ENCODE measurements around the gene GET4.
"Not testable (repeated sequence)": the region's sequence is repeated elsewhere in the genome, so short reads cannot be mapped to it uniquely, and the experiment has no call there.

GET4 gene

DNA sequence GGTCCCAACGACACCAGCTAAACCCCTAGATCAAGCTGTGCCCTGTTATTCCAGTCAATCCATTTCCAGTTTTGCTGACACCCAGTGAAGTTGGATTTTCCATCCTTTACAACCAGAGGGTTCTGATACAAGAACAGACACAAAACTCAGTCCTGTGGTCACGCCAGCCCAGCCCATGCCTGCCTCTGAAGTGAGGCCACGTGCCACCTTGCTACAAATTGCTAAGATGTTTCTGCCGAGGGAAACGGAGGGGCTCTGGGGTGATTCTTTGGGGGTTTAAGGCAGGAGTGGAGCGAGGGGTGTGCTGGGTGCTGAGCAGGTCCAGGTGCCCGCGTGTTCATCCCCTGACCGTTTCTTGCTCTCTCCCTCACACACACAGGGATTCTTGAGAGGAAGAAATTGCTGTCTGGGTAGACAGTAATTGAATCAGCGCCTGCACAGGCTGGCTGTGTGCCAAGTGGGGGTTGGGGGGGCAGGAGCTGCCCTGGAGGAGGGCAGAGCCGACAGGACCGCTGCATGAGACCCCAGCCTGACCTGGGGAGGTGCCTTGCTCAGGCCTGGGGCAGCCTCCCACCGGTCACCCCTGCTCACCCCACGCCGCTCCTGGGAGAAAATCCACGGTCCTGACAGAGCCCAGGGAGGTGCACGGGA lies 40.1 kb downstream of the GET4 start:
- DNase-seq (ENCODE audit: low read depth) = no peak

GRCh38 chr7:917255-918117 lies 41.1 kb downstream of the GET4 start:
- no peak for DNase-seq (ENCODE audit: low read depth)

DNA sequence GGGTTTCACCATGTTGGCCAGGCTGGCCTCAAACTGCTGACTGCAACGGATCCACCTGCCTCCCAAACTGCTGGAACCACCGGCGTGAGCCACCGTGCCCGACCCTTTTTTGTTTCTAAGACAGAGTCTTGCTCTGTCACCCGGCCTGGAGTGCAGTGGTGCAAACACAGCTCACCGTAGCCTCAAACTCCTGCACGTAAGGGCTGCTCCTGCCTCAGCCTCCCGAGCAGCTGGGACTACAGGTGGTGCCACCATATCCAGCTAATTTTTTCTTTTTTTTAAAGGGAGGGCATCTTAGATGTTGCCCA lies 41.7 kb downstream of the GET4 start:
- no peak for DNase-seq (ENCODE audit: low read depth)

DNA sequence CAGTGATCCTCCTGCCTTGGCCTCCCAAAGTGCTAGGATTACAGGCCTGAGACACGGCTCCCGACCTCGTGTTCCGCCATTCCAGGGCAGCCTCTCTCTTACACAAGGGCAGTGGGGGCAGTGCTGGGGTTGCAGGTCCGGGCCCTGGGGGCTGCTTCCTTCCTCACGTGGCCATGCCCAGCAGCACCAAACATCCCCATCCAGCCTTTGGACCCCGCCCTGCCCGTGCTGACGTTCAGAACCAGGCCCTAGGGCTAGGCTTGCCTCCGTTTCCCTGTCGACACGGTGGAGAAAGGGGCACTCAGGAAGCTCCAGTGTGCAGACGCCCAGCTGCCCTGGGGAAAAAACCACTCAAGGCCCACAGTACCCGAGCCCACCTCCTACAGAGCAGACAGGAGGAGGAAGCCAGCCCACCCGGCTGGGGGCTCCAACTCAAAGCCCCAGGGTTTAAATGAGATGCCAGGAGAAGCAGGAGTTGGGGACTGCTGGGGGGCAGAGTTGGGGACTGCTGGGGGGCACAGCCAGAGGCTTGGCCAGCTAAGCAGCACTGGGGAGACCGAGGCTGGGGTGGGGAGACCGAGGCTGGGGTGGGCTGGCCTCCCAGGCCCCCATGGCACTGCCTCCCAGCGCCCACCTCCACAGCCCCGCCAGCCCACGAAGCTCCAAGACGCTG lies 42.2 kb downstream of the GET4 start:
- DNase-seq (ENCODE audit: low read depth) = no peak

- DNase-seq (ENCODE audit: low read depth) = no peak
Measured at GRCh38 chr7:919114-919442, 42.7 kb downstream of the GET4 start.

GRCh38 chr7:919924-920341 lies 43.6 kb downstream of the GET4 start:
- DNase-seq (ENCODE audit: low read depth) = no peak

DNA sequence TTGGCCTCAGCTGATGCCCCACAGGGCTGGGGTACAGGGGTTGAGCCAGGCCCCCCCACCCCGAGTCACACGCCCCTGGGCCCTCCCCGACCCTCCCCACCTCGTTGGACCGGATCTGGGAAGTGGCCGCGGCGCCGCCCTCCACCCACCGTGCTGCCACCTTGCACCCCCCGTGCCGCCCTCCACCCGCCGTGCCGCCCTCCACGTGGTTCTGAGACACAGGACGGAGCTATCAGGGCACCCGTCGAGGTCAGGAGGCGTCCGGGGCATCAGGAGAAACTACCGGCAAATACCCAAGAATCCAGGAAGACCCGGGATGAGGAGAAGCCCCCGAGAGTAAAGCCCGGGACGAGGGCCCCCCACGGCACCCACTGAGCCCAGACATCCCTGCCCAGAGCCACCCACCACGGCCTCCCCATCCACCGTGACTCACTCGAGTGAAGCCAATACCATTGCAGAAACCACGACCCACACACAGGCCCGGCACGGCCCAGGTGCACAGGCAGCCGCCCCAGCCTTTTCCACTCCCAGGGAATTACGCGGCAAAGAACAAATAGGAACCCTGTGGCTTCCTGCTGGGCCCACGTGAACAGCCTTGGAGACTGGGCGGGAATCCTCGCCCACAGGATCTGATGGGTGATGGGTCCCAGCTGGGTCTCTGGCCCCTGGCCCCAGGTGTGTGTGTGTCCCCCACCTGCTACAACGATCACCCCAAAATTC lies 44.2 kb downstream of the GET4 start:
- DNase-seq (ENCODE audit: low read depth) = no peak

DNA sequence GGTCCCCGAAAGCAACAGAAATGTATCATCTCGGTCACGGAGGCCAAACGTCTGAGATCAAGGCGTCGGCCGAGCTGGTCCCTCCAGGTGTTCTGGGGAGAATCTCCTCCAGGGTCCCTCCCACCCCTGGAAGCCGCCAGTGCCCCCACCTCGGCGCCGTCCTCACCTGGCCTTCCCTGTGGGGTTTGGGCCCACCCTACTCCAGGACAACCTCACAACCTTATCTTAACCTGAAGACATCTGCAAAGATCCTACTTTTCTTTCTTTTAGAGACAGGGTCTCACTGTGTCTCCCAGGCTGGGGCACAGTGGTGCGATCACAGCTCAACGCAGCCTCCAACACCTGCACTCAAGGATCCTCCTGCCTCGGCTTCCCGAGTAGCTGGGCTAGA lies 44.7 kb downstream of the GET4 start:
- no peak for DNase-seq (ENCODE audit: low read depth)

- DNase-seq (ENCODE audit: low read depth) = no peak
Measured at GRCh38 chr7:921581-922333, 45.4 kb downstream of the GET4 start.

- DNase-seq (ENCODE audit: low read depth) = no peak
Measured at GRCh38 chr7:922334-923107, 46.2 kb downstream of the GET4 start.

- DNase-seq (ENCODE audit: low read depth) = peak; percentile 78
Measured at GRCh38 chr7:923108-924041, 47.0 kb downstream of the GET4 start.

DNA sequence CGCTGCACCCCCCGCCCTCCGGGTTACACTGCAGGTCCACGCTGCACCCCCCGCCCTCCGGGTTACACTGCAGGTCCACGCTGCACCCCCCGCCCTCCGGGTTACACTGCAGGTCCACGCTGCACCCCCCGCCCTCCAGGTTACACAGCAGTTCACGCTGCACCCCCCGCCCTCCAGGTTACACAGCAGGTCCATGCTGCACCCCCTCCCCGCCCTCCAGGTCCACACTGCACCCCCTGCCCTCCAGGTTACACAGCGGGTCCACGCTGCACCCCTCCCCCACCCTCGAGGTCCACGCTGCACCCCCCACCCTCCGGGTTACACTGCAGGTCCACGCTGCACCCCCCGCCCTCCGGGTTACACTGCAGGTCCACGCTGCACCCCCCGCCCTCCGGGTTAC lies 47.7 kb downstream of the GET4 start:
- DNase-seq (ENCODE audit: low read depth) = not testable (repeated sequence)

GRCh38 chr7:924541-925231 lies 48.3 kb downstream of the GET4 start:
- no peak for DNase-seq (ENCODE audit: low read depth)

DNA sequence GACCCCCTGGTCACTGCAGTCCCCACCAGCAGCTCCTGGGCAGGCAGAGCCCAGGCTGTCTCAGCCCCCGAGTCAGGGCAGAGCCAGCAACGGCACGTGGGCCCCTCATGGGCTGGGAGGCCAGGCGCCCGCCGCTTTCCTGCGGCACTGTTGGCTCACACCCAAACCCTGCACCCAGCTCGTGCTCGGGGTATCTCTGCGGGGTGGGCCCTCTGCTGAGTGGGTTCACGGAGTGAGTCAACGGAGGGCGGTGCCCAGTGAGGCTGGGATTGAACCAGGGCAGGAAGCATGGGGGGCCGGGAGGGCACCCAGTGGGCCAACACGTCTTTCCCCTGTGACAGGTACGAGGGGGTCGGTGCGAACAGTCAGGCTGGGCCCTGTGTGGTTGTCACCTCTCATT lies 49.2 kb downstream of the GET4 start:
- DNase-seq (ENCODE audit: low read depth) = no peak

DNA sequence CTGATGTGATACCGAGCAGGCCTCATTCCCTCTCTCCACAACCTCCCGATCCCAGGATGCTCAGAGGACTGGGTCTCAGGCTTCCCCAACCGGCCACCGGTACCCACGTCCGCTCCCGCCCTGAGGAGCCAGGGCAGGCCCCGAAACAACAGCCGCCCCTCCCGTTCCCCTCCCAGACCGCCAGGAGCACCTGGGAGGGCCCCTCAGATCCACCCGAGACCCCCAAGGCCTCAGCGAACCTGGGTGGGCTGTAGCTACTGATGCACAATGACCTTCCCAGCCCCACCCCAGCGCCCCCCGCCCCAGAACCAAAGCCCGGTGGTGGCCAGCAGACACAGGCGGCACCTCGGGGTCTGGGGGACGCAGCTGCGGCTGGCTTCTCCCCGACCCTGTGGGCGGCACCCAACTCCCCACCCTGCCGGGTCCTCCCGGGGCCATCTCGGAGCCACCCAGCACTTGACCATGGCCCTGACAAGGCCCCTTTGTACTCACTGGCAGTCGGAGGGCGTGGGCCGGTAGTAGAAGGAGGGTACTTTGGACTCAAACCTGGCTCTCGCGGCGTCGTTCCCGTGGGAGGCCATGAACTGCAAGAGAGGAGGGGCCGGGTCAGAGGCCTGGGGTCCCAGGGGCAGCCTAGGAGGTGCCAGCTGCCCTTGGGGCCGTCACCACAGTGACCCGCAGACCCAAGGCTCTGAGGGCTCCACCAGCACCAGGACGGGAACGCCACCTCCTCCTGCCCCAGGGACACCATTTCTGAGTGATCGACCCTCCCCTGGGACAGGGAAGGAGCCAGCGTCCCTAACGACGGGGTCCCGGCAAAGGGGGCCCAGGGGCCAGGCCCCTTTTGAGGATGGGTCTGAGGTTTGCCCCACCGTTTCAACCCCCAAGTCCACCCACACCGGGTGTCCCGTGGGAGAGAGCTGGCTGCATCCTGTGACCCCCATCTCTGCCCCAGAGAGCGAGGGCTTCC lies 50.0 kb downstream of the GET4 start:
- DNase-seq (ENCODE audit: low read depth) = no peak

DNA sequence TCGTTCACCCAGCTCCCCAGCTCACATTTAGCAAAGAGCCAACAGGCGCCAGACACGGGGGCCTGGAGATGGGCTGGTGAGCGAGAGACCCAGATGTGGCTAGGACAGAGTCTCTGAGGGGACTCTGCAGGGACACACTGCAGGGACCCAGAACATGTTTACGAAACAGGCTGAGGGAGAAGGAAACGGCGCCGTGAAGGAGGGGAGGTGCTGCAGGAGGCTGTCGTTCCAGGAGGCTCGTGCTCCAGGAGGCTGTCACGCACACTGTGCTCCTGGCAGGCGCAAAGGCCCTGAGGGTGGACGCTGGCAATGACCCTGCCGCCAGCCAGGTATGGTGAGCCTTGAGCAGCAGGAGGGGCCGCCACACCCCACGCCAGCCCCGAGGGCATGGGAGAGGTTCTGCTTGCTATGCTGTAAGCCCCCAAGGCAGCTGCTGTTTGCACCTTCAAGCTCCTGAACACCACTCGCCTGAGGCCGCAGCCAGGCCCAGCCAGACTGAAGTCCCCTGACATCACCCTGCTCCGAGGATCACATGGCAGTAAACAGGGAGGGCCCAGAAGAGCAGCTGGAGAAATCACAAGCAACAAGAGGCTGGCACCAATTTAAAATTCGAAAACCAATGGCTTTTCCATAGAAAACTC lies 50.8 kb downstream of the GET4 start:
- DNase-seq (ENCODE audit: low read depth) = no peak

- DNase-seq (ENCODE audit: low read depth) = no peak
Measured at GRCh38 chr7:929311-929711, 53.0 kb downstream of the GET4 start.
